Cerebellar nuclear complex (tissue), 1 donor: ENCODE results near the gene SIAH3.

ENCODE experiments used
- DNase-seq, 2 experiments: peaks; one replicate each; lab custom pipeline; 2025; lab: John Stamatoyannopoulos, UW

Gene SIAH3

GRCh38 chr13:45863709-45864590 lies 12.4 kb upstream of the SIAH3 start:
- DNase-seq, result no peak

- DNase-seq, result no peak
Measured at GRCh38 chr13:45861322-45861721, 9.8 kb upstream of the SIAH3 start.

GRCh38 chr13:45860240-45860639 lies 8.7 kb upstream of the SIAH3 start:
- no peak for DNase-seq

- DNase-seq, result no peak
Measured at GRCh38 chr13:45859705-45860104, 8.2 kb upstream of the SIAH3 start.

GRCh38 chr13:45852494-45852893 lies 941 bp upstream of the SIAH3 start:
- DNase-seq, result no peak

- DNase-seq, result no peak
Measured at GRCh38 chr13:45851956-45852355, 403 bp upstream of the SIAH3 start.

- DNase-seq, result no peak
Measured at GRCh38 chr13:45850027-45850613, 1.4 kb downstream of the SIAH3 start.

GRCh38 chr13:45849408-45849807 lies 2.1 kb downstream of the SIAH3 start:
- DNase-seq, result no peak

- DNase-seq, result no peak
Measured at GRCh38 chr13:45847554-45848224, 3.9 kb downstream of the SIAH3 start.

GRCh38 chr13:45846681-45847080 lies 4.9 kb downstream of the SIAH3 start:
- no peak for DNase-seq

- DNase-seq, result no peak
Measured at GRCh38 chr13:45838171-45838745, 13.3 kb downstream of the SIAH3 start.

- DNase-seq, result no peak
Measured at GRCh38 chr13:45837111-45837510, 14.4 kb downstream of the SIAH3 start.

- DNase-seq, result no peak
Measured at GRCh38 chr13:45834411-45834994, 17.1 kb downstream of the SIAH3 start.

GRCh38 chr13:45833663-45834375 lies 17.7 kb downstream of the SIAH3 start:
- DNase-seq, result no peak

- DNase-seq, result no peak
Measured at GRCh38 chr13:45833242-45833641, 18.3 kb downstream of the SIAH3 start.

- no peak for DNase-seq
Measured at GRCh38 chr13:45831851-45832250, 19.7 kb downstream of the SIAH3 start.

- no peak for DNase-seq
Measured at GRCh38 chr13:45830121-45830520, 21.4 kb downstream of the SIAH3 start.

- no peak for DNase-seq
Measured at GRCh38 chr13:45828256-45828968, 23.1 kb downstream of the SIAH3 start.

GRCh38 chr13:45827318-45827717 lies 24.2 kb downstream of the SIAH3 start:
- no peak for DNase-seq

GRCh38 chr13:45826731-45827130 lies 24.8 kb downstream of the SIAH3 start:
- no peak for DNase-seq

- DNase-seq, result no peak
Measured at GRCh38 chr13:45825387-45825650, 26.2 kb downstream of the SIAH3 start.
